Loucy (cell line): Measurements from ENCODE around the gene SLC22A15.

Experiments
- H2AFZ ChIP-seq: fragments of 200-600 bp; sonication (generic); 2 replicates; pipeline ENCODE4 v1.6.0; 2016; ENCODE audit warnings: antibody characterized with exemption, mild to moderate bottlenecking, low read length, moderate library complexity
- H3F3A ChIP-seq: fragments of 200-600 bp; 2 replicates; pipeline ENCODE4 v1.6.0; 2016; ENCODE audit warnings: antibody characterized with exemption, low read depth, mild to moderate bottlenecking
- H3K27me3 ChIP-seq: fragments of 200-600 bp; sonication (generic); 2 replicates; pipeline ENCODE4 v1.6.1; 2014; ENCODE audit warnings: low read length, mild to moderate bottlenecking; ENCODE audit not compliant: insufficient read depth, poor library complexity, severe bottlenecking
- H3K36me3 ChIP-seq: fragments of 200-600 bp; sonication (generic); 2 replicates; pipeline ENCODE4 v1.6.1; 2016; ENCODE audit warnings: low read length; ENCODE audit not compliant: insufficient read depth
- H3K4me1 ChIP-seq: fragments of 200-600 bp; sonication (generic); 2 replicates; pipeline ENCODE4 v1.5.1; 2014; ENCODE audit warnings: low read length, mild to moderate bottlenecking; ENCODE audit not compliant: insufficient read depth, poor library complexity, severe bottlenecking
- H3K4me2 ChIP-seq: fragments of 200-600 bp; sonication (generic); 2 replicates; pipeline ENCODE4 v1.6.0; 2014; ENCODE audit warnings: antibody characterized with exemption, low read length, low read depth, mild to moderate bottlenecking; ENCODE audit not compliant: poor library complexity, severe bottlenecking
- H3K4me3 ChIP-seq: fragments of 200-600 bp; sonication (generic); 2 replicates; pipeline ENCODE4 v1.5.1; 2014; ENCODE audit warnings: low read length, mild to moderate bottlenecking, mixed read lengths; ENCODE audit not compliant: poor library complexity, severe bottlenecking
- H3K79me2 ChIP-seq: fragments of 200-600 bp; sonication (generic); 2 replicates; pipeline ENCODE4 v1.6.1; 2014; ENCODE audit warnings: low read length; ENCODE audit not compliant: insufficient read depth
- H3K9ac ChIP-seq: fragments of 200-600 bp; sonication (generic); 2 replicates; pipeline ENCODE4 v1.6.0; 2014; ENCODE audit warnings: mild to moderate bottlenecking, low read depth, low read length, moderate library complexity; ENCODE audit not compliant: poor library complexity, severe bottlenecking
- H3K9me2 ChIP-seq: fragments of 200-600 bp; sonication (generic); replicated peaks from 2 replicates; pipeline ENCODE4 v1.6.1; 2016; ENCODE audit warnings: low read depth, low read length, mixed read lengths
- H3K9me3 ChIP-seq: fragments of 200-600 bp; sonication (generic); 2 replicates; pipeline ENCODE4 v1.6.1; 2014; ENCODE audit warnings: mild to moderate bottlenecking, antibody characterized with exemption, low read length, low read depth; ENCODE audit not compliant: insufficient read depth
- H4K20me1 ChIP-seq: fragments of 200-600 bp; sonication (generic); 2 replicates; pipeline ENCODE4 v1.6.0; 2014; ENCODE audit warnings: antibody characterized with exemption, low read length, mild to moderate bottlenecking; ENCODE audit not compliant: insufficient read depth, poor library complexity, severe bottlenecking
- CTCF ChIP-seq: fragments of 200-600 bp; sonication (generic); conservative IDR thresholded peaks from 2 replicates; pipeline ENCODE4 v1.5.1; 2014; ENCODE audit warnings: mild to moderate bottlenecking, antibody characterized with exemption, low read length
- EZH2phosphoT487 ChIP-seq: fragments of 200-600 bp; IDR thresholded peaks from 2 replicates; pipeline ENCODE4 v1.6.1; 2018; ENCODE audit warnings: antibody characterized with exemption, mild to moderate bottlenecking, moderate library complexity, borderline replicate concordance

SLC22A15 gene

GRCh38 chr1:115954684-115955083, 21.6 kb upstream of the SLC22A15 start:
- Histone ChIP-seq H3K9ac (no peak overlapping the region), H3K36me3 (no peaks in the 10 kb centered on the region), H3K79me2 (no peaks in the 10 kb centered on the region), H3K4me2 (no peak overlapping the region), H2AFZ (no peak overlapping the region), H3K27me3 (no peaks in the 10 kb centered on the region), H3K4me3 (no peak overlapping the region), H3K4me1 (peaks cover 23% of the 10 kb centered on the region), H3K9me2 (no peaks in the 10 kb centered on the region), H4K20me1 (no peaks in the 10 kb centered on the region), H3F3A (no peaks in the 10 kb centered on the region), H3K9me3 (no peaks in the 10 kb centered on the region)
- TF ChIP-seq EZH2phosphoT487 (no peak), CTCF (no peak)

GRCh38 chr1:115955228-115955627, 21.1 kb upstream of the SLC22A15 start:
- no peak overlapping the region for H3K9ac ChIP-seq
- H4K20me1 ChIP-seq: no peaks in the 10 kb centered on the region
- H3K4me1 ChIP-seq: peaks cover 23% of the 10 kb centered on the region
- no peaks in the 10 kb centered on the region for H3K79me2 ChIP-seq
- H3K9me3 ChIP-seq: no peaks in the 10 kb centered on the region
- no peak overlapping the region for H3K4me2 ChIP-seq
- no peaks in the 10 kb centered on the region for H3K9me2 ChIP-seq
- no peak overlapping the region for H2AFZ ChIP-seq
- H3K36me3 ChIP-seq: no peaks in the 10 kb centered on the region
- TF ChIP-seq EZH2phosphoT487 (no peak), CTCF (no peak)
- no peak overlapping the region for H3K4me3 ChIP-seq
- no peaks in the 10 kb centered on the region for H3K27me3 ChIP-seq
- H3F3A ChIP-seq: no peaks in the 10 kb centered on the region

- Histone ChIP-seq H3K4me3 (no peak overlapping the region), H4K20me1 (no peaks in the 10 kb centered on the region), H3K27me3 (no peaks in the 10 kb centered on the region), H3K9me3 (no peaks in the 10 kb centered on the region), H3K9ac (no peak overlapping the region), H3K79me2 (no peaks in the 10 kb centered on the region), H3K4me2 (no peak overlapping the region), H3K4me1 (peaks cover 2% of the 10 kb centered on the region), H3K9me2 (no peaks in the 10 kb centered on the region), H2AFZ (no peak overlapping the region), H3F3A (no peaks in the 10 kb centered on the region), H3K36me3 (no peaks in the 10 kb centered on the region)
- TF ChIP-seq CTCF (no peak), EZH2phosphoT487 (no peak)
These were observed 17.4 kb upstream of the SLC22A15 start for GRCh38 chr1:115958866-115959265.
